GM19438 (cell line): ENCODE data around the gene CLSTN2.

Source experiments
- ATAC-seq: cut with Tn5 transposase; IDR thresholded peaks from one replicate; pipeline ENCODE4 v1.9.1; 2021; ENCODE audit warnings: low read depth; ENCODE audit not compliant: unreplicated experiment

Gene CLSTN2

GRCh38 chr3:140219291-140219690, 284.3 kb downstream of the CLSTN2 start:
- ATAC-seq: no peak

- ATAC-seq: no peak
Measured at GRCh38 chr3:140219923-140220452, 285.0 kb downstream of the CLSTN2 start.

DNA sequence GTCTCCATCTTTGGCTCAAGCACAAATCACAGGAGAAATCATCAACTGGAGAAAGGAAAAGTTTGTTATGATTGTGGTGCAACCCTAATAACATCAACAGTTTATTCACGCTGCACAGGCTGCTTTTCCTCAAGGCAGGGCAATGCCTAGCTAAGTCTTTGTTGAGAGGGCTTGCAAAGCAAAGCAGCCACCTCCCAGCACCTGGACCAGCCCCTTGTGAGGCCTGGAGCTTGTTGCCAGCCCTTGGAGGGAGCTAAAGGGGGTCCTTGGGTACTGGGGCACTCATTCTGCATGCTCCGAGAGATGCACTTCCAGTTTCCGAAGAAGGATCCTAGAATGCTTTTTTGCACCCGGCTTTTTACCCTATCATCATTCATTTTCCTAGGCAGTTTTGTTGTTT, 288.2 kb downstream of the CLSTN2 start:
- no peak for ATAC-seq

DNA sequence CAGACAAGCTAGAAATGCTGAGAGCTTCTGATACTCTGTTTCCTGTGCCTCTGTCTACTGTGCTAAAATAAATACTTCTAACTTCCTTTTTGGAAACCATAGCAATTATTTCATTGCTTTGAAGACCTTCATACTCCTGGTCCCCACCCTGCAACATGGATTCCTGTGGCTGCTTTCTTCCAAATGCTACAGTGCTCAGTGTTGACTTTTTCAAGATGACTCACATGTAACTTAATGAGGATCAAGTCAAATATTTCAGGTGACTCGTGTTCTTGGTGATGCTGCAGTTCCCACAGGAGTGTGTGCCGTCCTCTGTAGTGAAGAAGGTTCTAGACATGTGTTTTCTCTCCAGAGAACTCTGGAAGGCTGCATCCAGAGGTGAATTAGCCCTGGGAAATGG, 288.6 kb downstream of the CLSTN2 start:
- ATAC-seq: no peak

DNA sequence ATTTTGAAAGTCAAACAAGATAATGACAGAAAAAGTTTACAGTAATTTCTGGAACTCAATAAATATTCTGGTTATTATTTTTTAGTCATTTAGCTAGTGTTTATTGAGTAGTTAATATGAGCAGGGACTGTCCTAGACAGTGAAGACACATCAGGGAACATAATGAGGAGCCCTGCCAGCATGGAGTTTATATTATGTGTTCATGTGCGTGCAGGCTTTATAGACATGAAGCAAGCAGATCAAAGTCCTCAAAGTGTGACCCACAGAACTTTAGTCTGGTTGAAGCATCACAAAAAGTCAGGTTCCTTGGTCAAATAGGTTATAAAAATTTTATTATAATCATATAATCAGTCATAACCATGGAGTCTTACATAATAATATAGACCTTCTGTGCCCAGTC, 289.3 kb downstream of the CLSTN2 start:
- no peak for ATAC-seq

DNA sequence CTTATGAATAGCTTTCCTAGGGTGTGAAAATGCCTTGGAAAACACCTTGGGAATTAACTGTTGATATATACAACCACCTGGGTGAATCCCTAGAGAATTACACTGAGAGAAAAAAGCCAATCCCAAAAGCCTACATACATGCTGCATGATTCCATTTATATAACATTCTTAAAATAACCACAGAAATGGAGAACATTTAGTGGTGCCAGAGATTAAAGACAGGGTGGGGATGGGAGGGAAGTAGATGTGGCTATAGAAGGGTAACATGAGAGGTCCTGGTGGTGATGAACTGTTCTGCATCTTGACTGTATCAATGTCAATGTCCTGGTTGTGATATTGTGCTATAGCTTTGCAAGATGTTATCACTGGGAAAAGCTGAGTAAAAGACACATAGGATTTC, 291.0 kb downstream of the CLSTN2 start:
- no peak for ATAC-seq

GRCh38 chr3:140233702-140234101, 298.7 kb downstream of the CLSTN2 start:
- no peak for ATAC-seq

GRCh38 chr3:140234256-140234655, 299.3 kb downstream of the CLSTN2 start:
- no peak for ATAC-seq

GRCh38 chr3:140236836-140237501, 302.0 kb downstream of the CLSTN2 start:
- ATAC-seq: no peak

DNA sequence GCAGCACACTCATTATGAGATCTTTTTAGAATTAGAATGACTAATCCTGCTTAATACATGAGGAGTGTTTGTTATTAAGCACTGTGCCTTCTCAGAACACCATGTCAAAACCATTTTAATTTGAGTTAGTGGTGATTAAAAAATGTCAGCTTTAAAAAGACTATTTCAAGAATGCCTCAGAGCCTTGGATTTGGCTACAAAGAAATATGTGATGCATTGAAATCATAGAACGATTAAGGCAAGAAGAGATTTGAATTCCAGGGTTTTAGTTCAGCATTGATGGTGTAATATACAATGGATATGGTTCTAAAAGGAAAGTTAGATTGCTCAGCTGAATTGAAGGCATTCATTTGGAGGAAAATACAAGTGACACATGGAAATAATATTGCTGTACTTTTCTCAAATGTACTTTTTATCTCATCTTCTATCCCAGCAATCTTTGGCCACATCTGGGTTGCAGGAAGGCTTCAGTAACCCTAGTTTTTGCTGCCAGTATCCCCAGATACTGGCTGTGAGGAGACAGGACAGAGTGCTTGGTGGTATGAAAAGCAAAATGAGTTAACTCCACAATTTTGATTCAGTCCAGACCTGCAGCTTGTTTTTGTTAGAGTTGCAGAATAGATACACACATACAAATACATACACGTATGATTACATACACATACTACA, 303.8 kb downstream of the CLSTN2 start:
- ATAC-seq: no peak

GRCh38 chr3:140242818-140243276, 307.9 kb downstream of the CLSTN2 start:
- ATAC-seq: no peak

- no peak for ATAC-seq
Measured at GRCh38 chr3:140243575-140243974, 308.6 kb downstream of the CLSTN2 start.

DNA sequence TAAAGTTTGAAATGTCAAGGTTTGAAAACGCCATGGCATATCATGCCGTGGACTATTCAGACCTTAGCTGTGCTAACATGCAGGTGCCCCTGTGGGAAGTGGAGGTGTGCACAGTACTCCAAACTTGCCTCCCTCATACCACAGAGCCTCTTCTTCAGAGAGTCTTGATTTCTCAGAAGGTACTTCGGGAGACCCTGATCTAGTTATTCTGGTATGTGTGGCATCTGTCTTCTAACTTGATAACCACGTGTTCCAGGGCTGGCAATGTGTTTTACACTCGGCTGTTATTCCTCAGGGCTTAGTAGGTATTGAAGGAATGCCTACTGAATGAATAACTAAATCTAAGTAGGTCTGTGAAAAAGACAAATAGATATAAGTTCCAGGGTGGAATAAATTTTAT, 309.9 kb downstream of the CLSTN2 start:
- ATAC-seq: no peak

DNA sequence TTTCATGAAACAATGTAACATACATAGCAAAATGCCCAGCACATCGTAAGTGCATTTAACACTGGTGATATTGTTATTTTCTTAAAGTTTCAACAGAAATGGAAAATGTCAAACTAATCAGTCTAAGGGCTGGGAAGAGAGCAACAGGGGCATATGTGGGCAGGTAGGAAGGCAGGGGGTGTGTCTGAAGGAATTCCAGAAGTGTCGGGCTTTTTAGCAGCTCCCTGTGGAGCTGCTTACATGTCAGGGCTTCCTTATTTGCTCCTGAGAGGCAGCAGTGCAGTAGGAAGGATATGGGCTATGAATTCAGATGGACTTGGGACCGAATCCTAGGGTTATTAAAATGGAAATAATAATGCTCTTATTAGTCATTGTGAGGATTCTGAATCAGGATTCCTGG, 311.6 kb downstream of the CLSTN2 start:
- no peak for ATAC-seq

DNA sequence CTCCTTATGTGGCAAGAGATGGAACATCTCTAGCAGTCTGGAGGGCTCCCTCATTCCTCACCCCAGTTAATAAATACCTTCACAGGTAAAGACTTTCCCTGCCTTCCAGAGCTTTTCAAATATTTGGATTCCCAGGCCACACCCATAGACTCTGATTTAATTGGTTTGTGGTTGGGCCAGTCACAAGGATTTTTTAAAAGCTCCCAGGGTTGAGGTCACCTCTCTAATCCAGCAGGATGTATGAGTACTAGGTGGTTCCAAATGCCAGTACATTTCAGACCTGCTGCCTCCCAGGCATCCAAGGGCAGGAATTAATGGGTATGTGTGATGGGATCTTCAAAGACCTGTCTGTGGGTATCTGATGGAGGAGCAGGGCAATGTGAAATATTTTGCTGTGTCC, 312.8 kb downstream of the CLSTN2 start:
- no peak for ATAC-seq

DNA sequence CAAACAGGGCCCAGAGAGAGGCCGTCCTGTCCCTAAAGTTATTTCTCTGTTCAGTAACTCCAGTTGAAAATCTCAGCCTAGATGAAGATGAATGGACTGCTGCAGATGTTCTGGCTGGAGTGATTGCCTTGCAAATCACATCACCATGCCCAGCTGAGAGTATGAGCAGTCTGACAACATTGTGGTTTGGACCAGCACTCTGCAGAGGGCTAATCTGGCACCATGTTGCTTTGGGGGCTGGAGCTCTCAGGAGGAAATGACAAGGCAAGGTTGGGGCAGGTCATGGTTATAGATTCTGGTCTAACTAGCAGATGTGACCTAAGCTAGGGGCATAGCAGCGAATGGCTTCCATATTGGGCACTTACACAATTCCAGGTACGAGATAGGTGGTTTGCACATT, 314.2 kb downstream of the CLSTN2 start:
- no peak for ATAC-seq

- ATAC-seq: no peak
Measured at GRCh38 chr3:140250010-140250855, 315.2 kb downstream of the CLSTN2 start.

- ATAC-seq: no peak
Measured at GRCh38 chr3:140250945-140251344, 316.0 kb downstream of the CLSTN2 start.

- no peak for ATAC-seq
Measured at GRCh38 chr3:140251678-140252077, 316.7 kb downstream of the CLSTN2 start.

DNA sequence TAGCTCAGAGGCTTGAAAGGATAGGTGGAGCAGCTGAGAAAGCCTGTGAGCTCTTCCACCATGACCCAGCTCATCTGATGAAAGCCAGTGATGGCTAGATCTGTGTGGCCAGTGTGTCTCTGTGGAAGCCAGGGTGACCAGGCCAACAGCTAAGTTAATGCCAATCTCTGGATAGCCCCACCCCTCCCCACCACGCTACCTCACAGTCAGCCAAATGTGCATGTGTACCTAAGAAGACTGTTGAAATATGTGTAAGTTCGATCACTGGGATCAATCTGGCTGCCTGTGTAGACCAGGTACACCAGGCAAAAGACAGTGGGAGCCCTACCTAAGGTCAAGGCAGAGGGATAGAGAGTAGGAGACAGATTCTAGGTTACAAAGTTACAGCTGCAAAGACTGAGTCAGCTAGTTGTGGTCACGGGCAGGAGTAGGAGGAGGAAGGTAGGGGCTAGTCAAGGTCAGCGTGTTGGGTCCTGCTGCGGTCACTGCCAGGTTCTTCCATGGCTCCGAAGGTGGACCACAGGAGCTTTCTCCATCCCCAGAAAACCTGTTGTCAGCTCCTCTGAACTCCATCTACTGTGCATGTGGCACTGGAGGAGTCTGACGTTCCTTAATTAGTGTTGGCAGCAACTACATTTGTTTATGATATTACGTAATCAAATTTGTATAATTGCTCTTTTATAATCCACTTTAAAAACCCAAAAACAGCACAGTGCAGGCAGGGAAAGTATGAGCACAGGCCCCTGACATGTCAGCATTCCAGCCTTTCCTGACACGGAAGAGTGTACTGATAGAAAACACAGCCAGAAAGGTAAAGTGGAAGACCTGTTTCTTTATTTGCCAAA, 318.0 kb downstream of the CLSTN2 start:
- ATAC-seq: no peak
